Keratinocyte (primary cell): Measurements from ENCODE around the gene PITPNM3. TPM values are rescaled to one million over a fixed set of nuclear protein-coding genes. Genes with fewer than 3 reads are reported as not detected.

Experiments
- DNase-seq: peaks from one replicate; pipeline ENCODE4 v3.0.0-alpha.2; 2011; ENCODE audit warnings: low read depth, missing footprints, low spot score
- FAIRE-seq: peaks from 2 replicates; lab custom pipeline; 2011; peaks lifted over from hg19 to GRCh38; lab: Jason Lieb, UNC
- H2AFZ ChIP-seq: 2 replicates; pipeline ENCODE4 v1.6.0; 2012; ENCODE audit warnings: low read length, control low read depth, inconsistent platforms; ENCODE audit not compliant: control insufficient read depth
- H3K27ac ChIP-seq: 2 replicates; pipeline ENCODE4 v1.5.1; 2011; ENCODE audit warnings: low read length; ENCODE audit not compliant: control insufficient read depth, insufficient read depth
- H3K27me3 ChIP-seq: 3 replicates; pipeline ENCODE4 v1.6.0; 2011; ENCODE audit warnings: low read length; ENCODE audit not compliant: control insufficient read depth, insufficient read depth; ENCODE audit errors: extremely low read depth
- H3K36me3 ChIP-seq, 2 experiments: 2 replicates in 1 of 2; 3 replicates in 1 of 2; pipeline ENCODE4 v1.5.1; 2011; ENCODE audit warnings: low read length in 2 of 2, mild to moderate bottlenecking in 1 of 2; ENCODE audit not compliant: control insufficient read depth in 2 of 2, insufficient read depth in 2 of 2; ENCODE audit errors: extremely low read depth in 1 of 2
- H3K4me1 ChIP-seq: 3 replicates; pipeline ENCODE4 v1.5.1; 2011; ENCODE audit warnings: low read length; ENCODE audit not compliant: control insufficient read depth, insufficient read depth; ENCODE audit errors: extremely low read depth
- H3K4me2 ChIP-seq: 3 replicates; pipeline ENCODE4 v1.6.0; 2011; ENCODE audit warnings: low read depth, low read length; ENCODE audit not compliant: control insufficient read depth, insufficient read depth; ENCODE audit errors: extremely low read depth
- H3K4me3 ChIP-seq, 3 experiments: fragments of 200-600 bp in 1 of 3; sonication (generic) in 1 of 3; 2 replicates in 2 of 3; 3 replicates in 1 of 3; pipeline ENCODE4 v1.5.1; 2011 to 2016; ENCODE audit warnings: low read length in 3 of 3, mild to moderate bottlenecking in 3 of 3, control low read depth in 2 of 3, inconsistent platforms in 1 of 3, low read depth in 1 of 3, mixed read lengths in 1 of 3, mixed run types in 1 of 3, moderate library complexity in 1 of 3; ENCODE audit not compliant: control insufficient read depth in 2 of 3, insufficient read depth in 2 of 3; ENCODE audit errors: extremely low read depth in 1 of 3
- H3K79me2 ChIP-seq: 2 replicates; pipeline ENCODE4 v1.6.0; 2012; ENCODE audit warnings: low read length; ENCODE audit not compliant: control insufficient read depth, insufficient read depth
- H3K9ac ChIP-seq: 3 replicates; pipeline ENCODE4 v1.6.0; 2011; ENCODE audit warnings: low read length; ENCODE audit not compliant: control insufficient read depth, insufficient read depth; ENCODE audit errors: extremely low read depth
- H3K9me1 ChIP-seq: 3 replicates; pipeline ENCODE4 v1.6.0; 2011; ENCODE audit warnings: low read length; ENCODE audit not compliant: control insufficient read depth, insufficient read depth; ENCODE audit errors: extremely low read depth
- H3K9me3 ChIP-seq: 2 replicates; pipeline ENCODE4 v1.5.1; 2012; ENCODE audit warnings: low read depth, low read length; ENCODE audit not compliant: control insufficient read depth
- H4K20me1 ChIP-seq: 3 replicates; pipeline ENCODE4 v1.6.0; 2011; ENCODE audit warnings: low read length; ENCODE audit not compliant: control insufficient read depth, insufficient read depth; ENCODE audit errors: extremely low read depth
- CTCF ChIP-seq, 3 experiments: IDR thresholded peaks in 1 of 3; conservative IDR thresholded peaks in 1 of 3; optimal IDR thresholded peaks in 1 of 3; 2 replicates in 2 of 3; 3 replicates in 1 of 3; pipeline versions ENCODE3 to v1.5.1; 2011; ENCODE audit warnings: low read length in 3 of 3, mild to moderate bottlenecking in 3 of 3, moderate library complexity in 2 of 3, control low read depth in 1 of 3, inconsistent platforms in 1 of 3; ENCODE audit not compliant: insufficient read depth in 2 of 3; ENCODE audit errors: extremely low read depth in 1 of 3
- EZH2 ChIP-seq: IDR thresholded peaks from one replicate; pipeline ENCODE4 v1.6.1; 2012; ENCODE audit warnings: inconsistent platforms, mild to moderate bottlenecking, low read length, moderate library complexity
- dilution Hi-C: fragments of 300-500 bp; cut with MboI; formaldehyde crosslinking; loops from one replicate; pipeline ENCODE4 v1.7.0; 2020; ENCODE audit warnings: low sequenced_read_pairs; ENCODE audit not compliant: extremely low pct_ligation_motif_present
- polyA plus RNA-seq, 5 experiments: library from polyadenylated mRNA; depleted of rRNA in 3 of 5; stranded (reverse) in 3 of 5; stranded (forward) in 1 of 5; unstranded in 1 of 5; fragments of >200 nt; gene quantifications; 1 replicate in 1 of 5; 2 replicates in 3 of 5; 3 replicates in 1 of 5; pipeline versions ENCODE4 v1.2.1 to v1.2.3, GENCODE V29; 2011 to 2012; ENCODE audit warnings: missing spikeins in 2 of 5, low read depth in 1 of 5, low replicate concordance in 1 of 5

The PITPNM3 gene
- polyA plus RNA-seq, 1 donor (not counting 4 experiments of a cell fraction or from before 2014, with no cell fraction given), result 7.7 TPM

GRCh38 chr17:6473128-6473767, 83.1 kb downstream of the PITPNM3 start:
- FAIRE-seq (peak; percentile 76), DNase-seq (no peak)
- Histone ChIP-seq H3K79me2 (no peaks in the 10 kb centered on the region), H3K9me3 (no peaks in the 10 kb centered on the region), H4K20me1 (peaks cover 3% of the 10 kb centered on the region), H3K4me1 (peaks cover 52% of the 10 kb centered on the region), H3K4me3 (no peak overlapping the region), H3K27me3 (no peaks in the 10 kb centered on the region), H3K9ac (no peak overlapping the region), H3K9me1 (peaks cover 2% of the 10 kb centered on the region), H2AFZ (no peak overlapping the region), H3K36me3 (peaks cover 1 to 8% of the 10 kb centered on the region in 2 experiments), H3K4me2 (no peak overlapping the region), H3K27ac (no peak overlapping the region)
- TF ChIP-seq EZH2 (no peak), CTCF (optimal IDR thresholded peaks at IDR 0.05 in 1 of 3, IDR thresholded peaks at IDR 0.05 in 1 of 3, conservative IDR thresholded peaks at IDR 0.05 in 1 of 3; ENCODE audit: extremely low read depth in 1 of 3, insufficient read depth in 2 of 3, low read length in 3 of 3) (peak; percentile 94 to 98 (median 95))
- dilution Hi-C loops, result no loop called here

- H3K79me2 ChIP-seq, result no peaks in the 10 kb centered on the region
- H4K20me1 ChIP-seq, result peaks cover 3% of the 10 kb centered on the region
- no peaks in the 10 kb centered on the region for H3K27me3 ChIP-seq
- no peak overlapping the region for H3K4me3 ChIP-seq
- H2AFZ ChIP-seq, result no peak overlapping the region
- peaks cover 2% of the 10 kb centered on the region for H3K9me1 ChIP-seq
- H3K4me1 ChIP-seq, result peaks cover 52% of the 10 kb centered on the region
- no peak for DNase-seq
- dilution Hi-C loops, result no loop called here
- FAIRE-seq, result no peak
- H3K36me3 ChIP-seq, result peaks cover 3 to 8% of the 10 kb centered on the region in 2 experiments
- H3K9me3 ChIP-seq, result no peaks in the 10 kb centered on the region
- no peak for TF ChIP-seq EZH2
- TF ChIP-seq CTCF (optimal IDR thresholded peaks at IDR 0.05 in 1 of 3, IDR thresholded peaks at IDR 0.05 in 1 of 3, conservative IDR thresholded peaks at IDR 0.05 in 1 of 3; ENCODE audit: extremely low read depth in 1 of 3, insufficient read depth in 2 of 3, low read length in 3 of 3), result no peak
- no peak overlapping the region for H3K9ac ChIP-seq
- no peak overlapping the region for H3K27ac ChIP-seq
- no peak overlapping the region for H3K4me2 ChIP-seq
These were observed 83.8 kb downstream of the PITPNM3 start for GRCh38 chr17:6472517-6472916.
